ENCODE data around the gene MSLN. TPM values are rescaled to one million over a fixed set of nuclear protein-coding genes. Genes with fewer than 3 reads are reported as not detected.

The MSLN gene
- total and polyA plus RNA-seq, 2 donors (not counting 3 experiments of a cell fraction or from before 2014, with no cell fraction given) = not detected

DNA sequence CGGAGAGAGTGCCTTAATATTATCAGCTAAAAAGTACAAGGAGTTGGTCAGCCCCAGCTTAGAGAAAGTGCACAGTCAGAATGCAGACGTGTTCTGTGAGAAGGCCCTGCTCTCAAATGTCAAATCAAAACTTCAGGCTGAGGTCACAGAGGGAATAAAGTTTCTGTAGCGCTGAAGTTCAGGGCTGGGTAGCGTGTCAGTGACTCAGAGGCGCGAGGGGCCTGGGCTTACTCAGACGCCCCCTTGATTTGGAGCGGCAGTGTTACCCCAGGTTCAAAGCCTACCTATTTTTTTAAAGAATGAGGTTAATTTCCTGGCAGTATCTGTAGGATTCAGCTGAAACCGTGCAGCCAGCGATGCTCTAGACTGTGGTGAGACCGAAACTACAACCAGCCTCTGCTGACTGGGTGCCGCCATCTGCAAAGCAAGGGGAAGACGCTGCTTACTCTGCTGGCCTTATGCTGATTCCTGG lies 24.5 kb upstream of the MSLN start:
- Histone ChIP-seq H4K20me1 (replicated peaks; ENCODE audit: control insufficient read depth, extremely low read depth, insufficient read depth, low read length) (no peaks in the 10 kb centered on the region), H3K9ac (replicated peaks; ENCODE audit: extremely low read depth, insufficient read depth, low read length) (no peak overlapping the region), H3K4me1 (ENCODE audit: control insufficient read depth, extremely low read depth, insufficient read depth, low read length) (peaks cover 7% of the 10 kb centered on the region), H3K4me3 (replicated peaks in 1 of 3; ENCODE audit: insufficient read depth in 1 of 3, low read depth in 1 of 3, low read length in 3 of 3) (no peak overlapping the region), H3K79me2 (ENCODE audit: control insufficient read depth, insufficient read depth, low read length) (peaks cover 6% of the 10 kb centered on the region), H3K27me3 (ENCODE audit: control insufficient read depth in 2 of 2, insufficient read depth in 2 of 2, low read length in 2 of 2) (no peaks in the 10 kb centered on the region), H2AFZ (ENCODE audit: low read depth, low read length) (no peak overlapping the region), H3K4me2 (ENCODE audit: insufficient read depth, low read length) (no peak overlapping the region), H3K9me1 (replicated peaks; ENCODE audit: control insufficient read depth, extremely low read depth, insufficient read depth, low read length) (no peaks in the 10 kb centered on the region), H3K9me3 (replicated peaks; ENCODE audit: control insufficient read depth, insufficient read depth, low read length) (no peaks in the 10 kb centered on the region), H3K36me3 (ENCODE audit: control insufficient read depth in 2 of 2, extremely low read depth in 1 of 2, insufficient read depth in 2 of 2, low read length in 2 of 2) (peaks cover 7 to 42% of the 10 kb centered on the region in 2 experiments), H3K27ac (ENCODE audit: insufficient read depth, low read depth, low read length) (no peak overlapping the region)
- FAIRE-seq = no peak
- TF ChIP-seq FOS (IDR thresholded peaks at IDR 0.05; ENCODE audit: borderline replicate concordance, insufficient read depth, low read length) = no peak
- no peak for TF ChIP-seq MYC (IDR thresholded peaks at IDR 0.05; ENCODE audit: low read depth, low read length)
- no peak for TF ChIP-seq POLR2AphosphoS5 (IDR thresholded peaks at IDR 0.05; ENCODE audit: insufficient read depth, low read depth, low read length)
- TF ChIP-seq, protein P1, sequence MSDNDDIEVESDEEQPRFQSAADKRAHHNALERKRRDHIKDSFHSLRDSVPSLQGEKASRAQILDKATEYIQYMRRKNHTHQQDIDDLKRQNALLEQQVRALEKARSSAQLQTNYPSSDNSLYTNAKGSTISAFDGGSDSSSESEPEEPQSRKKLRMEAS (IDR thresholded peaks at IDR 0.05; ENCODE audit: insufficient read depth, insufficient read length) = no peak
- no peak for TF ChIP-seq CTCF (IDR thresholded peaks at IDR 0.05; ENCODE audit: extremely low read depth in 1 of 2, insufficient read depth in 1 of 2, low read depth in 1 of 2, low read length in 2 of 2)
- intact Hi-C loops (cut with micrococcal nuclease) = no loop called here
- dilution Hi-C loops (cut with MboI; ENCODE audit: extremely low pct_ligation_motif_present, low sequenced_read_pairs) = no loop called here
- DNase-seq (ENCODE audit: low read depth, low spot score) = no peak
- no TSS peak for BruUV-seq (replicated peaks)
- ChIA-PET CTCF (no interaction called here), POLR2A (no interaction called here)

Measured in endothelial cell of umbilical vein (primary cell).